ENCODE measurements around the gene CTH.

Gene CTH

GRCh38 chr1:70382682-70383081 is 28.4 kb upstream of the CTH start:
- no peak overlapping the region for H3K4me3 ChIP-seq (ENCODE audit: low read depth, low read length)
- TF ChIP-seq CTCF (IDR thresholded peaks at IDR 0.05; ENCODE audit: low read depth, low read length), result no peak

- no peak overlapping the region for H3K4me3 ChIP-seq (ENCODE audit: low read depth, low read length)
- no peak for TF ChIP-seq CTCF (IDR thresholded peaks at IDR 0.05; ENCODE audit: low read depth, low read length)
Measured at GRCh38 chr1:70383483-70383882, 27.6 kb upstream of the CTH start.

DNA sequence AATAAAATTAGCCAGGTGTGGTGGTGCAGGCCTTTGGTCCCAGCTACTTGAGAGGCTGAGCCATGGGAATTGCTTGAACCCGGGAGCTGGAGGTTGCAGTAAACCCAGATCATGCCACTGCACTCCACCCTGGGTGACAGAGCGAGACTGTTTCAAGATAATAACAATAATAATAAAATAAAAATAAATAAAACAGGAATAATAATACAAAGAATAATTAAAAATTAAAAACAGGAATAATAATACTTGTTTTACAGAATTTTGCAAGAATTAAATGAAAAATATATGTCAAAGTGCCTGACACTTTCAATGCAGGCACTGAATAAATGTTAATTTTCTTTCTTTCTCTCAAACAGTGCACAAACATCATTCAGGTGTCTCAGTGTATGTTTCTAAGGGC is 26.5 kb upstream of the CTH start:
- no peak for TF ChIP-seq CTCF (IDR thresholded peaks at IDR 0.05; ENCODE audit: low read depth, low read length)
- H3K4me3 ChIP-seq (ENCODE audit: low read depth, low read length), result no peak overlapping the region

DNA sequence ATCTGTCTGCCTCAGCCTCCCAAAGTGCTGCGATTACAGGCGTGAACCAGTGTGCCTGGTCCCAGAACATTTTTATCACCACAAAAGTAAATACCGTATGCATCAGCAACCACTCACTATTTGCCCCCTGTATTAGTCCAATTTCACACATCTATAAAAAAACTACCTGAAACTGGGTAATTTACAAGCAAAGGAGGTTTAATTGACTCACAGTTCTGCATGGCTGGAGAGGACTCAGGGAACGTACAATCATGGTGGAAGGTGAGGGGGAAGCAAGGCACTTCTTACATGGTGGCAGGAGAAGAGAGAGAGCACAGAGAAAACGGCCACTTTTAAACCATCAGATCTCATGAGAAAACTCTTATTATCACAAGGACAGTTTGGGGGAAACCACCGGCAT is 25.6 kb upstream of the CTH start:
- no peak overlapping the region for H3K4me3 ChIP-seq (ENCODE audit: low read depth, low read length)
- no peak for TF ChIP-seq CTCF (IDR thresholded peaks at IDR 0.05; ENCODE audit: low read depth, low read length)

GRCh38 chr1:70386121-70386520 is 24.9 kb upstream of the CTH start:
- TF ChIP-seq CTCF (IDR thresholded peaks at IDR 0.05; ENCODE audit: low read depth, low read length), result no peak

GRCh38 chr1:70387507-70387906 is 23.6 kb upstream of the CTH start:
- no peak for TF ChIP-seq CTCF (IDR thresholded peaks at IDR 0.05; ENCODE audit: low read depth, low read length)
- H3K4me3 ChIP-seq (ENCODE audit: low read depth, low read length), result no peak overlapping the region

More at GRCh38 chr1:70386121-70386520, 24.9 kb upstream of the CTH start:
- H3K4me3 ChIP-seq (ENCODE audit: low read depth, low read length), result no peak overlapping the region

GRCh38 chr1:70392626-70393025 is 18.4 kb upstream of the CTH start:
- TF ChIP-seq CTCF (IDR thresholded peaks at IDR 0.05; ENCODE audit: low read depth, low read length), result no peak

More at GRCh38 chr1:70392626-70393025, 18.4 kb upstream of the CTH start:
- no peak overlapping the region for H3K4me3 ChIP-seq (ENCODE audit: low read depth, low read length)

All from WI38 (cell line).